Measurements from ENCODE around the gene TYW5.

- TF ChIP-seq CTCF (IDR thresholded peaks at IDR 0.05) (no peak), ZFX (IDR thresholded peaks at IDR 0.05; ENCODE audit: borderline replicate concordance) (no peak)
These were observed 52.2 kb downstream of the TYW5 start for GRCh38 chr2:199903111-199903510.
